SK-N-SH (cell line): Measurements from ENCODE around the gene PCGF2. TPM values are rescaled to one million over a fixed set of nuclear protein-coding genes. Genes with fewer than 3 reads are reported as not detected.

Source experiments
- CTCF ChIA-PET: fragments of 300-600, 350-600 bp; formaldehyde crosslinking; extraction: SDS; loops from one replicate; lab custom pipeline; 2021; lab: Yijun Ruan, JAX
- POLR2A ChIA-PET: fragments of 350-600 bp; sonication (Branson Sonifier 250); formaldehyde crosslinking; extraction: SDS; loops from one replicate; lab custom pipeline; 2020; ENCODE audit warnings: antibody characterized with exemption, inconsistent platforms; lab: Yijun Ruan, JAX
- DNase-seq: peaks from one replicate; pipeline ENCODE4 v3.0.0; 2012
- H2AFZ ChIP-seq: fragments of 200-600 bp; sonication (generic); 2 replicates; pipeline ENCODE4 v1.8.1; 2016; ENCODE audit warnings: antibody characterized with exemption, mild to moderate bottlenecking, low read depth
- H3F3A ChIP-seq: fragments of 200-600 bp; sonication (generic); replicated peaks from 2 replicates; pipeline ENCODE3; 2016; ENCODE audit warnings: antibody characterized with exemption, mild to moderate bottlenecking; ENCODE audit not compliant: insufficient read depth
- H3K27ac ChIP-seq, 2 experiments: fragments of 200-500 bp in 1 of 2; fragments of 200-600 bp in 1 of 2; sonication (Bioruptor generic) in 1 of 2; sonication (generic), shearing (Covaris generic) in 1 of 2; 2 replicates each; pipeline versions ENCODE4 v1.5.1 to v1.6.1; 2014 to 2016; ENCODE audit warnings: low read depth in 2 of 2, inconsistent platforms in 1 of 2, low read length in 1 of 2, mild to moderate bottlenecking in 1 of 2, mixed read lengths in 1 of 2
- H3K27me3 ChIP-seq: fragments of 200-600 bp; sonication (generic), shearing (Covaris generic); 2 replicates; pipeline ENCODE4 v1.6.1; 2016; ENCODE audit warnings: mixed run types; ENCODE audit not compliant: insufficient read depth
- H3K36me3 ChIP-seq, 2 experiments: fragments of 200-500 bp in 1 of 2; fragments of 200-600 bp in 1 of 2; sonication (Bioruptor generic) in 1 of 2; sonication (generic) in 1 of 2; replicated peaks in 1 of 2; 2 replicates each; pipeline versions ENCODE3 to v1.5.1; 2014 to 2016; ENCODE audit warnings: low read length in 1 of 2, mild to moderate bottlenecking in 1 of 2; ENCODE audit not compliant: insufficient read depth in 2 of 2, control insufficient read depth in 1 of 2
- H3K4me1 ChIP-seq, 2 experiments: fragments of 200-500 bp in 1 of 2; fragments of 200-600 bp in 1 of 2; sonication (Bioruptor generic) in 1 of 2; sonication (generic), shearing (Covaris generic) in 1 of 2; 2 replicates each; pipeline versions ENCODE4 v1.5.1 to v1.6.1; 2014 to 2016; ENCODE audit warnings: low read depth in 1 of 2, low read length in 1 of 2, mixed run types in 1 of 2; ENCODE audit not compliant: insufficient read depth in 2 of 2, control insufficient read depth in 1 of 2
- H3K4me2 ChIP-seq: fragments of 200-600 bp; sonication (generic), shearing (Covaris generic); 2 replicates; pipeline ENCODE4 v1.6.1; 2017; ENCODE audit warnings: mixed run types
- H3K4me3 ChIP-seq, 2 experiments: fragments of 200-500 bp in 1 of 2; fragments of 200-600 bp in 1 of 2; sonication (Bioruptor generic) in 1 of 2; sonication (generic), shearing (Covaris generic) in 1 of 2; 2 replicates each; pipeline versions ENCODE4 v1.5.1 to v1.8.1; 2014 to 2016; ENCODE audit warnings: low read depth in 2 of 2, inconsistent platforms in 1 of 2, low read length in 1 of 2, mild to moderate bottlenecking in 1 of 2, mixed read lengths in 1 of 2, moderate library complexity in 1 of 2
- H3K79me2 ChIP-seq: fragments of 200-600 bp; sonication (generic); 2 replicates; pipeline ENCODE4 v1.8.1; 2017; ENCODE audit warnings: mild to moderate bottlenecking; ENCODE audit not compliant: insufficient read depth
- H3K9ac ChIP-seq: fragments of 200-600 bp; sonication (generic); 2 replicates; pipeline ENCODE4 v1.6.1; 2017; ENCODE audit warnings: mixed run types
- H3K9me2 ChIP-seq: fragments of 200-600 bp; sonication (generic); 2 replicates; pipeline ENCODE4 v1.6.1; 2017; ENCODE audit warnings: mixed run types
- H3K9me3 ChIP-seq: fragments of 200-600 bp; sonication (generic); 2 replicates; pipeline ENCODE4 v1.6.1; 2017; ENCODE audit warnings: mixed run types, mild to moderate bottlenecking, moderate library complexity
- H4K20me1 ChIP-seq: fragments of 200-600 bp; sonication (generic); 2 replicates; pipeline ENCODE4 v1.6.1; 2017; ENCODE audit warnings: mild to moderate bottlenecking, mixed run types; ENCODE audit not compliant: insufficient read depth
- CHD2 ChIP-seq: fragments of 150-350 bp; IDR thresholded peaks from 2 replicates; pipeline ENCODE4 v1.6.1; 2018; ENCODE audit warnings: low read length; ENCODE audit not compliant: partially characterized antibody
- ELF1 ChIP-seq: IDR thresholded peaks from 2 replicates; pipeline ENCODE4 v1.4.0; 2012
- EP300 ChIP-seq, 2 experiments: IDR thresholded peaks; 2 replicates each; pipeline versions ENCODE4 v1.4.0 to v1.6.1; 2012; ENCODE audit warnings: borderline replicate concordance in 1 of 2, low read depth in 1 of 2, low read length in 1 of 2
- FOXJ3 ChIP-seq: sonication (generic); formaldehyde crosslinking; IDR thresholded peaks from 2 replicates; pipeline ENCODE4 v1.5.1; 2020; ENCODE audit warnings: mild to moderate bottlenecking, missing genetic modification reagents
- FOXM1 ChIP-seq: IDR thresholded peaks from 2 replicates; pipeline ENCODE4 v1.4.0; 2012; ENCODE audit warnings: low read depth, mild to moderate bottlenecking
- JUND ChIP-seq: IDR thresholded peaks from 2 replicates; pipeline ENCODE4 v1.4.0; 2012
- MEF2A ChIP-seq: IDR thresholded peaks from 2 replicates; pipeline ENCODE4 v1.4.0; 2012; ENCODE audit warnings: low read depth, borderline replicate concordance
- POLR2AphosphoS5 ChIP-seq: IDR thresholded peaks from 2 replicates; pipeline ENCODE4 v1.6.1; 2012; ENCODE audit warnings: low read depth, low read length
- RAD21 ChIP-seq: IDR thresholded peaks from 2 replicates; pipeline ENCODE4 v1.6.1; 2012; ENCODE audit warnings: mild to moderate bottlenecking, low read length
- RCOR1 ChIP-seq: fragments of 150-350 bp; IDR thresholded peaks from 2 replicates; pipeline ENCODE4 v1.6.1; 2017; ENCODE audit warnings: antibody characterized with exemption, low read length
- RXRA ChIP-seq: IDR thresholded peaks from 2 replicates; pipeline ENCODE4 v1.4.0; 2012; ENCODE audit warnings: low read depth, mild to moderate bottlenecking, borderline replicate concordance
- SIN3A ChIP-seq: IDR thresholded peaks from 2 replicates; pipeline ENCODE4 v1.6.1; 2012; ENCODE audit warnings: low read depth, mild to moderate bottlenecking, low read length, moderate library complexity, borderline replicate concordance
- TAF1 ChIP-seq: IDR thresholded peaks from 2 replicates; pipeline ENCODE4 v1.6.1; 2012; ENCODE audit warnings: low read depth, mild to moderate bottlenecking, low read length, moderate library complexity, borderline replicate concordance
- TCF12 ChIP-seq: IDR thresholded peaks from 2 replicates; pipeline ENCODE4 v1.4.0; 2012
- TEAD4 ChIP-seq: IDR thresholded peaks from 2 replicates; pipeline ENCODE4 v1.4.0; 2012; ENCODE audit warnings: mild to moderate bottlenecking, borderline replicate concordance; ENCODE audit not compliant: insufficient read depth
- WGBS: methylation state at CpG from one replicate; pipeline ENCODE4 v1.1.6; 2017; ENCODE audit warnings: low lambda C conversion rate; 5-methylcytosine and 5-hydroxymethylcytosine counted together
- polyA plus RNA-seq, 3 experiments: library from polyadenylated mRNA; depleted of rRNA; stranded (reverse); fragments of >200 nt; gene quantifications; 2 replicates each; pipeline ENCODE4 v1.2.3, GENCODE V29; 2012
- TF ChIP-seq, protein P1 (sequence below): IDR thresholded peaks from 2 replicates; pipeline ENCODE4 v1.4.0; 2012; ENCODE audit warnings: low read depth, borderline replicate concordance
- TF ChIP-seq, protein P2 (sequence below): fragments of 150-350 bp; IDR thresholded peaks from 2 replicates; pipeline ENCODE4 v1.6.1; 2016; ENCODE audit warnings: mild to moderate bottlenecking, low read depth, low read length
- TF ChIP-seq, protein P3 (sequence below): IDR thresholded peaks from 2 replicates; pipeline ENCODE4 v1.4.0; 2012; ENCODE audit warnings: low read depth
- TF ChIP-seq, protein P4 (sequence below): fragments of 150-350 bp; IDR thresholded peaks from 2 replicates; pipeline ENCODE4 v1.6.1; 2017; ENCODE audit warnings: antibody characterized with exemption, low read length, low read depth, borderline replicate concordance
- TF ChIP-seq, protein P5 (sequence below): fragments of 200-600 bp; sonication (generic); IDR thresholded peaks from 2 replicates; pipeline ENCODE4 v1.6.1; 2017; ENCODE audit warnings: antibody characterized with exemption, mild to moderate bottlenecking, moderate library complexity

Gene PCGF2
- polyA plus RNA-seq, 1 of the 3 experiments (the other 2 are of a cell fraction) = 39.8 TPM

DNA sequence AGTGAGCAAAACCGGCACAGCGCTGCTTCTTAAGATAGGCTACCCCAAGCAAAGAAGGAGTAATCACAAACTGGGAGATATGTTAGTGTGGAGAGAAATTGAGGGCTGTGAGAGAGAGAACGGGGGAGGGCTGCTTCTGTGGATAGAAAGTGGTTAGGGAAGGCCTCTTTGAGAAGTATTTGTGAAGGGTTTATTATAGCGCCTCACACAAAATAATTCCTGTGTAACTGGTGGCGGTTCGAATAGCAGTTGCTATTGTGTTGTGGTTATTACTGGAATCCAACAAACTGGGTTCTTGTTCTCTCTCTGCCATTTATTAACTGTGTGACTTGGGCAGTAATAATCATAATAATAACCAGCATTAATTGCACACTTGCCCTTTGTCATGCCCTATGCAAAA lies 27.2 kb downstream of the PCGF2 start:
- no peaks in the 10 kb centered on the region for H3K27me3 ChIP-seq
- H3F3A ChIP-seq = peaks cover 11% of the 10 kb centered on the region
- H3K4me2 ChIP-seq = no peak overlapping the region
- ChIA-PET POLR2A (no interaction called here), CTCF (interaction anchor here (2.7 to 5.4 kb wide), 2 partner anchors 14 kb away, joined by 16 to 36 read pairs; no protein-coding TSS in a partner anchor)
- no peak overlapping the region for H3K4me3 ChIP-seq
- TF ChIP-seq, protein P1, sequence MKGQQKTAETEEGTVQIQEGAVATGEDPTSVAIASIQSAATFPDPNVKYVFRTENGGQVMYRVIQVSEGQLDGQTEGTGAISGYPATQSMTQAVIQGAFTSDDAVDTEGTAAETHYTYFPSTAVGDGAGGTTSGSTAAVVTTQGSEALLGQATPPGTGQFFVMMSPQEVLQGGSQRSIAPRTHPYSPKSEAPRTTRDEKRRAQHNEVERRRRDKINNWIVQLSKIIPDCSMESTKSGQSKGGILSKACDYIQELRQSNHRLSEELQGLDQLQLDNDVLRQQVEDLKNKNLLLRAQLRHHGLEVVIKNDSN = no peak
- no peak for TF ChIP-seq TAF1
- no peak for TF ChIP-seq POLR2AphosphoS5
- no peak for TF ChIP-seq RAD21
- no peak for TF ChIP-seq EP300 (IDR thresholded peaks at IDR 0.05; ENCODE audit: borderline replicate concordance in 1 of 2, low read depth in 1 of 2, low read length in 1 of 2)
- no peak for TF ChIP-seq JUND
- no peak for TF ChIP-seq FOXM1
- no peak for DNase-seq
- 94% methylated on average over 6 of the region's 6 CpGs for WGBS
- H3K9me3 ChIP-seq = no peaks in the 10 kb centered on the region
- H3K4me1 ChIP-seq = peaks cover 5 to 25% of the 10 kb centered on the region in 2 experiments; a peak in 1 of 4 replicates
- H3K79me2 ChIP-seq = no peaks in the 10 kb centered on the region
- H3K36me3 ChIP-seq = peaks cover 16 to 58% of the 10 kb centered on the region in 2 experiments
- H4K20me1 ChIP-seq = no peaks in the 10 kb centered on the region
- H3K9ac ChIP-seq = no peak overlapping the region
- no peak overlapping the region; a peak in 1 of 4 replicates for H3K27ac ChIP-seq
- no peak overlapping the region for H2AFZ ChIP-seq
- H3K9me2 ChIP-seq = no peaks in the 10 kb centered on the region

DNA sequence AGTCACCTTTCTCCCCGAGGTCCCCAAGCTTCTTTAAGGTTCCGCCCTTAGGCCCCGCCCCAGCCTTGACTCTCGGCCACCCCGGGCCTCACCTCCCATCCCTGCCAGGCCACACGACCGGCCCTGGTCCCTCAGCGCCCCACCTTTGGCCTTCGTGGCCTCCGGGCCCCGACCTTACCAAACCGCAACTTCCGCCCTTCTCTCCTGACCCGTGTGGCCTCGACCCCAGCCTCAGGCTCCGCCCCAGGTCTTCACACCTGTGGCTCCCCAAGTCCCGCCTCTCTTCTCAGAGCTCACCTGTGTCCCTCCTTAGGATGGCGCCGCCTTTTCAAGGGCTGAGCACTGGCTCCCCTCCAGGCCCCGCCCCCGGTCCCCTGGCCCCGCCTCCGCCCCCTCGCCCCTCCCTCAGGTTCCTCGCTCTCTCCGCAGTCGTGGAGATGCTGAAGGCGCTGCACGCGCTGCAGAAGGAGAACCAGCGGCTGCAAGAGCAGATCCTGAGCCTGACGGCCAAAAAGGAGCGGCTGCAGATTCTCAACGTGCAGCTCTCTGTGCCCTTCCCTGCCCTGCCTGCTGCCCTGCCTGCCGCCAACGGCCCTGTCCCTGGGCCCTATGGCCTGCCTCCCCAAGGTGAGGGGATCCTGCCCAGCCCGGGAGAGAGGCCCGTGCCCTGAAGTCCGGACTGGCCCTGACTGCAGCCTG lies 28.0 kb downstream of the PCGF2 start:
- no peak for TF ChIP-seq ELF1
- no peak for TF ChIP-seq TEAD4
- TF ChIP-seq, protein P2, sequence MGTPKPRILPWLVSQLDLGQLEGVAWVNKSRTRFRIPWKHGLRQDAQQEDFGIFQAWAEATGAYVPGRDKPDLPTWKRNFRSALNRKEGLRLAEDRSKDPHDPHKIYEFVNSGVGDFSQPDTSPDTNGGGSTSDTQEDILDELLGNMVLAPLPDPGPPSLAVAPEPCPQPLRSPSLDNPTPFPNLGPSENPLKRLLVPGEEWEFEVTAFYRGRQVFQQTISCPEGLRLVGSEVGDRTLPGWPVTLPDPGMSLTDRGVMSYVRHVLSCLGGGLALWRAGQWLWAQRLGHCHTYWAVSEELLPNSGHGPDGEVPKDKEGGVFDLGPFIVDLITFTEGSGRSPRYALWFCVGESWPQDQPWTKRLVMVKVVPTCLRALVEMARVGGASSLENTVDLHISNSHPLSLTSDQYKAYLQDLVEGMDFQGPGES = no peak
- TF ChIP-seq TCF12 = no peak
- no peak for TF ChIP-seq CHD2
- TF ChIP-seq, protein P3, sequence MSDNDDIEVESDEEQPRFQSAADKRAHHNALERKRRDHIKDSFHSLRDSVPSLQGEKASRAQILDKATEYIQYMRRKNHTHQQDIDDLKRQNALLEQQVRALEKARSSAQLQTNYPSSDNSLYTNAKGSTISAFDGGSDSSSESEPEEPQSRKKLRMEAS = no peak
- TF ChIP-seq TAF1 = no peak
- TF ChIP-seq FOXJ3 = no peak
- TF ChIP-seq, protein P1 = no peak
- no peak for TF ChIP-seq RAD21
- no peak for TF ChIP-seq RXRA
- TF ChIP-seq RCOR1 = no peak
- TF ChIP-seq EP300 (IDR thresholded peaks at IDR 0.05; ENCODE audit: borderline replicate concordance in 1 of 2, low read depth in 1 of 2, low read length in 1 of 2) = no peak
- TF ChIP-seq SIN3A = no peak
- TF ChIP-seq POLR2AphosphoS5 = no peak
- no peak for TF ChIP-seq JUND
- TF ChIP-seq, protein P4, sequence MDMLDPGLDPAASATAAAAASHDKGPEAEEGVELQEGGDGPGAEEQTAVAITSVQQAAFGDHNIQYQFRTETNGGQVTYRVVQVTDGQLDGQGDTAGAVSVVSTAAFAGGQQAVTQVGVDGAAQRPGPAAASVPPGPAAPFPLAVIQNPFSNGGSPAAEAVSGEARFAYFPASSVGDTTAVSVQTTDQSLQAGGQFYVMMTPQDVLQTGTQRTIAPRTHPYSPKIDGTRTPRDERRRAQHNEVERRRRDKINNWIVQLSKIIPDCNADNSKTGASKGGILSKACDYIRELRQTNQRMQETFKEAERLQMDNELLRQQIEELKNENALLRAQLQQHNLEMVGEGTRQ = no peak
- TF ChIP-seq, protein P5, sequence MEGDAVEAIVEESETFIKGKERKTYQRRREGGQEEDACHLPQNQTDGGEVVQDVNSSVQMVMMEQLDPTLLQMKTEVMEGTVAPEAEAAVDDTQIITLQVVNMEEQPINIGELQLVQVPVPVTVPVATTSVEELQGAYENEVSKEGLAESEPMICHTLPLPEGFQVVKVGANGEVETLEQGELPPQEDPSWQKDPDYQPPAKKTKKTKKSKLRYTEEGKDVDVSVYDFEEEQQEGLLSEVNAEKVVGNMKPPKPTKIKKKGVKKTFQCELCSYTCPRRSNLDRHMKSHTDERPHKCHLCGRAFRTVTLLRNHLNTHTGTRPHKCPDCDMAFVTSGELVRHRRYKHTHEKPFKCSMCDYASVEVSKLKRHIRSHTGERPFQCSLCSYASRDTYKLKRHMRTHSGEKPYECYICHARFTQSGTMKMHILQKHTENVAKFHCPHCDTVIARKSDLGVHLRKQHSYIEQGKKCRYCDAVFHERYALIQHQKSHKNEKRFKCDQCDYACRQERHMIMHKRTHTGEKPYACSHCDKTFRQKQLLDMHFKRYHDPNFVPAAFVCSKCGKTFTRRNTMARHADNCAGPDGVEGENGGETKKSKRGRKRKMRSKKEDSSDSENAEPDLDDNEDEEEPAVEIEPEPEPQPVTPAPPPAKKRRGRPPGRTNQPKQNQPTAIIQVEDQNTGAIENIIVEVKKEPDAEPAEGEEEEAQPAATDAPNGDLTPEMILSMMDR = no peak
- TF ChIP-seq MEF2A = no peak
- no peak for TF ChIP-seq FOXM1
- no peak overlapping the region for H3K9ac ChIP-seq
- 89% methylated on average over 35 of the region's 39 CpGs for WGBS
- no peaks in the 10 kb centered on the region for H3K27me3 ChIP-seq
- ChIA-PET POLR2A (interaction anchor here (1.7 kb wide), 1 partner anchor 10 kb away, joined by 3 read pairs; no protein-coding TSS in a partner anchor), CTCF (interaction anchor here (1.0 to 2.7 kb wide), 2 partner anchors 15 to 52 kb away, joined by 3 to 16 read pairs; no protein-coding TSS in a partner anchor)
- H3K27ac ChIP-seq = no peak overlapping the region; a peak in 1 of 4 replicates
- H4K20me1 ChIP-seq = no peaks in the 10 kb centered on the region
- no peaks in the 10 kb centered on the region for H3K79me2 ChIP-seq
- H3K4me1 ChIP-seq = peaks cover 5 to 18% of the 10 kb centered on the region in 2 experiments; a peak in 1 of 4 replicates
- no peak overlapping the region for H3K4me3 ChIP-seq
- H3K9me2 ChIP-seq = no peaks in the 10 kb centered on the region
- peaks cover 16 to 66% of the 10 kb centered on the region in 2 experiments for H3K36me3 ChIP-seq
- no peak overlapping the region for H2AFZ ChIP-seq
- no peaks in the 10 kb centered on the region for H3K9me3 ChIP-seq
- peak; percentile 74 for DNase-seq
- H3K4me2 ChIP-seq = no peak overlapping the region
- peaks cover 11% of the 10 kb centered on the region for H3F3A ChIP-seq
